ENCODE results near the gene PRAMEF1.
"Not testable (repeated sequence)": the region's sequence is repeated elsewhere in the genome, so short reads cannot be mapped to it uniquely, and the experiment has no call there.

Gene PRAMEF1

GRCh38 chr1:12776801-12777557 is 14.2 kb upstream of the PRAMEF1 start:
- DNase-seq = no peak

GRCh38 chr1:12778061-12778460 is 13.1 kb upstream of the PRAMEF1 start:
- DNase-seq = no peak

GRCh38 chr1:12778907-12779306 is 12.3 kb upstream of the PRAMEF1 start:
- DNase-seq = no peak

- DNase-seq = not testable (repeated sequence)
Measured at GRCh38 chr1:12781488-12781887, 9.7 kb upstream of the PRAMEF1 start.

- not testable (repeated sequence) for DNase-seq
Measured at GRCh38 chr1:12783783-12784182, 7.4 kb upstream of the PRAMEF1 start.

- not testable (repeated sequence) for DNase-seq
Measured at GRCh38 chr1:12784729-12785128, 6.5 kb upstream of the PRAMEF1 start.

- no peak for DNase-seq
Measured at GRCh38 chr1:12798911-12799310, 7.7 kb downstream of the PRAMEF1 start.

- no peak for DNase-seq
Measured at GRCh38 chr1:12799730-12800129, 8.5 kb downstream of the PRAMEF1 start.

- no peak for DNase-seq
Measured at GRCh38 chr1:12809933-12810332, 18.7 kb downstream of the PRAMEF1 start.

GRCh38 chr1:12810691-12811408 is 19.7 kb downstream of the PRAMEF1 start:
- DNase-seq = no peak

- DNase-seq = no peak
Measured at GRCh38 chr1:12811409-12811784, 20.2 kb downstream of the PRAMEF1 start.

- not testable (repeated sequence) for DNase-seq
Measured at GRCh38 chr1:12819061-12819460, 27.9 kb downstream of the PRAMEF1 start.

GRCh38 chr1:12831310-12831709 is 40.1 kb downstream of the PRAMEF1 start, which contains the start of gene PRAMEF11:
TSS of gene PRAMEF11 (minus strand) at chr1:12831410. CDS start at chr1:12828789, 2,621 bp downstream.
- DNase-seq = not testable (repeated sequence)

GRCh38 chr1:12833251-12833650 is 42.1 kb downstream of the PRAMEF1 start:
- not testable (repeated sequence) for DNase-seq

Measured in CD4-positive, alpha-beta T cell treated with Interleukin-4 for 1 hour (primary cell).